ENCODE results near the gene TRIO. TPM values are rescaled to one million over a fixed set of nuclear protein-coding genes. Genes with fewer than 3 reads are reported as not detected.
A peak's percentile ranks its signal among the peaks of the same experiment; 100 is the strongest.
"Not testable (repeated sequence)": the region's sequence is repeated elsewhere in the genome, so short reads cannot be mapped to it uniquely, and the experiment has no call there.

The TRIO gene
- total RNA-seq, result 100 to 1,000 TPM in 1 of 2 donors, 10 to 100 TPM in 1; 62.0 to 137 TPM

- H3K36me3 ChIP-seq (replicated peaks in 1 of 2; ENCODE audit: insufficient read depth in 1 of 2, low read depth in 2 of 2), result no peaks in the 10 kb centered on the region
- ATAC-seq (peak; percentile 83), DNase-seq (peak; percentile 89 to 91 (median 90))
- H3K27me3 ChIP-seq, result no peaks in the 10 kb centered on the region
- peaks cover 28% of the 10 kb centered on the region for H3K4me1 ChIP-seq
- 0% methylated on average over 29 to 77 of the region's 79 CpGs for WGBS, 2 donors
- H3K27ac ChIP-seq, result peak within 1 kb of the TSS; percentile 81 to 91 (median 89)
- no peaks in the 10 kb centered on the region for H3K9me3 ChIP-seq
- intact Hi-C loops (cut with DNase I), result no loop called here
- TF ChIP-seq CTCF (IDR thresholded peaks at IDR 0.05) (peak; percentile 29 to 57 (median 48)), POLR2A (IDR thresholded peaks at IDR 0.05) (peak; percentile 26 to 53 (median 51))
- peak within 1 kb of the TSS; percentile 45 to 83 for H3K4me3 ChIP-seq
Observed at GRCh38 chr5:14142827-14143545, at the start of gene TRIO. Gene TRIO, plus strand, starts transcription at chr5:14143342. Its CDS starts 384 bp downstream, at chr5:14143726.

GRCh38 chr5:14097380-14097779, 45.8 kb upstream of the TRIO start:
- intact Hi-C loops (cut with DNase I), result loop anchor here (10.0 kb wide), 1 partner anchor 123 kb away; no protein-coding TSS in a partner anchor
- not testable (repeated sequence) for H3K9me3 ChIP-seq; H3K4me1 ChIP-seq; H3K27me3 ChIP-seq; ATAC-seq; H3K4me3 ChIP-seq; H3K27ac ChIP-seq; H3K36me3 ChIP-seq (replicated peaks in 1 of 2; ENCODE audit: insufficient read depth in 1 of 2, low read depth in 2 of 2); DNase-seq
- 54 to 70% methylated on average over 2 of the region's 2 CpGs for WGBS, 2 donors

- intact Hi-C loops (cut with DNase I), result loop anchor here (10.0 kb wide), 1 partner anchor 123 kb away; no protein-coding TSS in a partner anchor
- 62 to 74% methylated on average over 1 of the region's 1 CpG for WGBS, 2 donors
- no peak for DNase-seq
Observed at GRCh38 chr5:14097998-14098471, 45.1 kb upstream of the TRIO start.

GRCh38 chr5:14100281-14100680, 42.9 kb upstream of the TRIO start:
- ATAC-seq, result no peak
- H3K27me3 ChIP-seq, result no peaks in the 10 kb centered on the region
- no peak for DNase-seq
- no peaks in the 10 kb centered on the region for H3K9me3 ChIP-seq
- H3K4me3 ChIP-seq, result no peak overlapping the region
- H3K4me1 ChIP-seq, result no peaks in the 10 kb centered on the region
- intact Hi-C loops (cut with DNase I), result no loop called here
- 81 to 92% methylated on average over 10 of the region's 10 CpGs for WGBS, 2 donors
- no peak for TF ChIP-seq POLR2A (IDR thresholded peaks at IDR 0.05)
- TF ChIP-seq CTCF (IDR thresholded peaks at IDR 0.05), result no peak
- no peaks in the 10 kb centered on the region for H3K36me3 ChIP-seq (replicated peaks in 1 of 2; ENCODE audit: insufficient read depth in 1 of 2, low read depth in 2 of 2)
- H3K27ac ChIP-seq, result no peak overlapping the region

More at GRCh38 chr5:14097998-14098471, 45.1 kb upstream of the TRIO start:
- no peak for ATAC-seq
- Histone ChIP-seq H3K27ac (no peak overlapping the region), H3K9me3 (no peaks in the 10 kb centered on the region), H3K4me1 (no peaks in the 10 kb centered on the region), H3K27me3 (no peaks in the 10 kb centered on the region), H3K4me3 (no peak overlapping the region), H3K36me3 (replicated peaks in 1 of 2; ENCODE audit: insufficient read depth in 1 of 2, low read depth in 2 of 2) (no peaks in the 10 kb centered on the region)
- TF ChIP-seq CTCF (IDR thresholded peaks at IDR 0.05) (no peak), POLR2A (IDR thresholded peaks at IDR 0.05) (no peak)

- intact Hi-C loops (cut with DNase I), result no loop called here
- no peak for ATAC-seq
Observed at GRCh38 chr5:14101922-14102321, 41.2 kb upstream of the TRIO start.

More at GRCh38 chr5:14101922-14102321, 41.2 kb upstream of the TRIO start:
- no peak overlapping the region for H3K27ac ChIP-seq
- H3K27me3 ChIP-seq, result no peaks in the 10 kb centered on the region
- H3K4me1 ChIP-seq, result no peaks in the 10 kb centered on the region
- H3K4me3 ChIP-seq, result no peak overlapping the region
- 37 to 65% methylated on average over 2 of the region's 2 CpGs for WGBS, 2 donors
- H3K9me3 ChIP-seq, result no peaks in the 10 kb centered on the region
- TF ChIP-seq POLR2A (IDR thresholded peaks at IDR 0.05) (no peak), CTCF (IDR thresholded peaks at IDR 0.05) (no peak)
- H3K36me3 ChIP-seq (replicated peaks in 1 of 2; ENCODE audit: insufficient read depth in 1 of 2, low read depth in 2 of 2), result no peaks in the 10 kb centered on the region
- DNase-seq, result no peak
